ENCODE measurements around the gene CP. TPM values are rescaled to one million over a fixed set of nuclear protein-coding genes. Genes with fewer than 3 reads are reported as not detected.

Gene CP
- total and polyA plus RNA-seq, 9 of the 15 experiments (the other 6 are each of a cell fraction or from before 2014, with no cell fraction given), result 0.30 to 0.75 TPM; not detected in 7

DNA sequence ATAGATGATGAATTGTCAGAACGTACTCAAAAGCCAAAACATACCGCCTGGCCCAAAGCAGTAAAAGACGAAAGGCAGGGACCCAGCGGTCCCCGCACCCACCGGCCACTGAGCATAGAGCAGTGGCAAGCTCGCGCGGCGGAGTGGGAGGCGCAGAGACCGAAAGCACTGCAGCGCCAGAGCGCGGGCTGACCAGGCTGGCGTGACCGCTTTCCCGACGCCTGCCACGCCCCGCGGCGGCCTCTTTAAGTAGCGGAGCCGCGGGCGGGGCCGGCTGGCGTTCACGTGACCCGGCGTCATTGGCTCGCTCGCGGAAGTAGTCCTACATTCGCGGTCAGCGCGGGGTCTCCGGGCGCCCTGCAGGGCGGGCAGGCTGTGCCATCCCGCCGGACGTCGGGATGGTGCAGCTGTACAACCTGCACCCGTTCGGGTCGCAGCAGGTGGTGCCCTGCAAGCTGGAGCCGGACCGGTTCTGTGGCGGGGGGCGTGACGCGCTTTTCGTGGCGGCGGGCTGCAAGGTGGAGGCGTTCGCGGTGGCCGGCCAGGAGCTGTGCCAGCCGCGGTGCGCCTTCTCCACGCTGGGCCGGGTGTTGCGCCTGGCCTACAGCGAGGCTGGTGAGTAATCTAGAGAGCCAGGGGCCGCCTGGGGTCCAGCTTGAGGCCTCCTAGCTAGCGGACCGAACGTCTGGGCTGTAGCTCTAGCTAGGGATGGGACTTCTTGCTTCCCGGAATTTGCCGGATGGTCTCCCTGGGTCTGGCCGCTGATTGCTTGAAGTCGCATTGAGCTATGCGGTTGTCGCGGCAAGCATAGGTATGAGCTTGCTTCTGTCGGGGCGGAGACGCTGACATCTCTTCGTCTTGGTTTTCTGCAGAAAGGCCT is 92.1 kb downstream of the CP start, which contains the start of gene HPS3 (continued):
- TF ChIP-seq MTA3 (IDR thresholded peaks at IDR 0.05; ENCODE audit: borderline replicate concordance), result peak; percentile 97
- no peak for TF ChIP-seq ESRRB (CRISPR knock-in tag; IDR thresholded peaks at IDR 0.05; ENCODE audit: borderline replicate concordance)
- TF ChIP-seq ZNF561 (CRISPR knock-in tag; conservative IDR thresholded peaks at IDR 0.05), result no peak
- no peak for TF ChIP-seq XRCC3 (IDR thresholded peaks at IDR 0.05)
- TF ChIP-seq ZBTB17 (CRISPR knock-in tag; IDR thresholded peaks at IDR 0.05), result no peak
- TF ChIP-seq, protein P1, sequence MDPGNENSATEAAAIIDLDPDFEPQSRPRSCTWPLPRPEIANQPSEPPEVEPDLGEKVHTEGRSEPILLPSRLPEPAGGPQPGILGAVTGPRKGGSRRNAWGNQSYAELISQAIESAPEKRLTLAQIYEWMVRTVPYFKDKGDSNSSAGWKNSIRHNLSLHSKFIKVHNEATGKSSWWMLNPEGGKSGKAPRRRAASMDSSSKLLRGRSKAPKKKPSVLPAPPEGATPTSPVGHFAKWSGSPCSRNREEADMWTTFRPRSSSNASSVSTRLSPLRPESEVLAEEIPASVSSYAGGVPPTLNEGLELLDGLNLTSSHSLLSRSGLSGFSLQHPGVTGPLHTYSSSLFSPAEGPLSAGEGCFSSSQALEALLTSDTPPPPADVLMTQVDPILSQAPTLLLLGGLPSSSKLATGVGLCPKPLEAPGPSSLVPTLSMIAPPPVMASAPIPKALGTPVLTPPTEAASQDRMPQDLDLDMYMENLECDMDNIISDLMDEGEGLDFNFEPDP (CRISPR knock-in tag; IDR thresholded peaks at IDR 0.05), result no peak
- no peak for TF ChIP-seq PTBP1 (IDR thresholded peaks at IDR 0.05; ENCODE audit: low read depth, low read length)
- TF ChIP-seq ZNF408 (CRISPR knock-in tag; IDR thresholded peaks at IDR 0.05; ENCODE audit: low read depth), result no peak
- TF ChIP-seq, protein P2, sequence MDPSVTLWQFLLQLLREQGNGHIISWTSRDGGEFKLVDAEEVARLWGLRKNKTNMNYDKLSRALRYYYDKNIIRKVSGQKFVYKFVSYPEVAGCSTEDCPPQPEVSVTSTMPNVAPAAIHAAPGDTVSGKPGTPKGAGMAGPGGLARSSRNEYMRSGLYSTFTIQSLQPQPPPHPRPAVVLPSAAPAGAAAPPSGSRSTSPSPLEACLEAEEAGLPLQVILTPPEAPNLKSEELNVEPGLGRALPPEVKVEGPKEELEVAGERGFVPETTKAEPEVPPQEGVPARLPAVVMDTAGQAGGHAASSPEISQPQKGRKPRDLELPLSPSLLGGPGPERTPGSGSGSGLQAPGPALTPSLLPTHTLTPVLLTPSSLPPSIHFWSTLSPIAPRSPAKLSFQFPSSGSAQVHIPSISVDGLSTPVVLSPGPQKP (CRISPR knock-in tag; IDR thresholded peaks at IDR 0.05), result no peak
- TF ChIP-seq SMARCB1 (IDR thresholded peaks at IDR 0.05; ENCODE audit: insufficient read length, low read depth), result no peak
- TF ChIP-seq, protein P3, sequence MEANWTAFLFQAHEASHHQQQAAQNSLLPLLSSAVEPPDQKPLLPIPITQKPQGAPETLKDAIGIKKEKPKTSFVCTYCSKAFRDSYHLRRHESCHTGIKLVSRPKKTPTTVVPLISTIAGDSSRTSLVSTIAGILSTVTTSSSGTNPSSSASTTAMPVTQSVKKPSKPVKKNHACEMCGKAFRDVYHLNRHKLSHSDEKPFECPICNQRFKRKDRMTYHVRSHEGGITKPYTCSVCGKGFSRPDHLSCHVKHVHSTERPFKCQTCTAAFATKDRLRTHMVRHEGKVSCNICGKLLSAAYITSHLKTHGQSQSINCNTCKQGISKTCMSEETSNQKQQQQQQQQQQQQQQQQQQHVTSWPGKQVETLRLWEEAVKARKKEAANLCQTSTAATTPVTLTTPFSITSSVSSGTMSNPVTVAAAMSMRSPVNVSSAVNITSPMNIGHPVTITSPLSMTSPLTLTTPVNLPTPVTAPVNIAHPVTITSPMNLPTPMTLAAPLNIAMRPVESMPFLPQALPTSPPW (CRISPR knock-in tag; IDR thresholded peaks at IDR 0.05), result peak; percentile 64
- TF ChIP-seq RBBP5 (IDR thresholded peaks at IDR 0.05; ENCODE audit: borderline replicate concordance, insufficient read depth, low read length, poor library complexity, severe bottlenecking), result peak; percentile 99
- TF ChIP-seq SMAD1 (IDR thresholded peaks at IDR 0.05; ENCODE audit: low read depth, low read length, partially characterized antibody), result no peak
- TF ChIP-seq SUPT5H (IDR thresholded peaks at IDR 0.05), result peak; percentile 66
- TF ChIP-seq ZNF282 (CRISPR knock-in tag; IDR thresholded peaks at IDR 0.05), result no peak
- TF ChIP-seq NEUROD1 (IDR thresholded peaks at IDR 0.05; ENCODE audit: borderline replicate concordance, low read depth, low read length, partially characterized antibody), result no peak
- TF ChIP-seq ARNT (IDR thresholded peaks at IDR 0.05), result no peak
- no peak for TF ChIP-seq IRF2 (CRISPR knock-in tag; IDR thresholded peaks at IDR 0.05)
- no peak for TF ChIP-seq MCM3 (IDR thresholded peaks at IDR 0.05)
